ENCODE data around the gene FYCO1. TPM values are rescaled to one million over a fixed set of nuclear protein-coding genes. Genes with fewer than 3 reads are reported as not detected.

The FYCO1 gene
- total and polyA plus RNA-seq, 9 of the 15 experiments (the other 6 are each of a cell fraction or from before 2014, with no cell fraction given) = 2.1 to 13.8 (median 7.4) TPM

DNA sequence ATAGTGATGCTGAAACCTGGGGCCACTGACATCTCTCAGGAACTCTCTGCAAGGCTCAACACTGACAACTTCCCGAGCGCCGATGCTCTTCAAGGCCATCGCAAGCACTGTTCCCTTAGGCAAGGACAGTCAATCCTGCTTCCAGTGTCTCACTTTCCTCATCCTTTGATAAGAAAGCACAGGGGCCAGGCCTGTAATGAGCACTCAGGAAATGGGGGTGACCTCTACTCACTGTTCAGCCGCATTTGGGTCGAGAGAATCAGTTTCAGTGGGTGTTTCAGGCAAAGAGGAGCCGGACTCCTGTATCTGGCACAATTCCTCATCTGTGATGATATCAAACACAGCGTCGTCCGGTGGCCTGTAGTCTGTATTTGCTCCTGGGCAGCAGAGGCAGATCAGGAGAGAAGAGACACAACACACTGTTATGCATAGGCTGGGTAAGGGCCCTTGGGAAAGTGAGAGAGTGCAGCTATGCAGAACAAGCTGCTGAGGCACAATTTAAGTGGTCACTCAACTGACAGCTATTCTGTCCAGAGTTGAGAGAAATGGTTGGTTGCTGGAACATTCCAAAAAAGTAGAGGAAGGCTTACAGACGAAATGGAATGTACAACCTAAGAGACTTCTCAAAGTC is 40.5 kb downstream of the FYCO1 start:
- TF ChIP-seq NR2F6 (CRISPR knock-in tag; IDR thresholded peaks at IDR 0.05) = no peak
- no peak for TF ChIP-seq E2F3 (CRISPR knock-in tag; IDR thresholded peaks at IDR 0.05)
- no peak for TF ChIP-seq ZNF395 (CRISPR knock-in tag; IDR thresholded peaks at IDR 0.05)
- no peak for TF ChIP-seq HCFC1 (IDR thresholded peaks at IDR 0.05; ENCODE audit: low read depth, low read length)
- TF ChIP-seq, protein P1, sequence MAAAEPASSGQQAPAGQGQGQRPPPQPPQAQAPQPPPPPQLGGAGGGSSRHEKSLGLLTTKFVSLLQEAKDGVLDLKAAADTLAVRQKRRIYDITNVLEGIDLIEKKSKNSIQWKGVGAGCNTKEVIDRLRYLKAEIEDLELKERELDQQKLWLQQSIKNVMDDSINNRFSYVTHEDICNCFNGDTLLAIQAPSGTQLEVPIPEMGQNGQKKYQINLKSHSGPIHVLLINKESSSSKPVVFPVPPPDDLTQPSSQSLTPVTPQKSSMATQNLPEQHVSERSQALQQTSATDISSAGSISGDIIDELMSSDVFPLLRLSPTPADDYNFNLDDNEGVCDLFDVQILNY (CRISPR knock-in tag; IDR thresholded peaks at IDR 0.05) = no peak
- no peak for TF ChIP-seq ZNF146 (CRISPR knock-in tag; IDR thresholded peaks at IDR 0.05; ENCODE audit: unreplicated experiment)
- TF ChIP-seq ZNF184 (CRISPR knock-in tag; IDR thresholded peaks at IDR 0.05) = no peak
- no peak for TF ChIP-seq HNRNPH1 (optimal IDR thresholded peaks at IDR 0.05; ENCODE audit: low read depth, low read length)
- no peak for TF ChIP-seq PCBP2 (IDR thresholded peaks at IDR 0.05; ENCODE audit: low read depth, low read length, poor library complexity, severe bottlenecking)
- TF ChIP-seq BCOR (IDR thresholded peaks at IDR 0.05) = no peak
- TF ChIP-seq ZNF79 (CRISPR knock-in tag; IDR thresholded peaks at IDR 0.05; ENCODE audit: low read depth) = no peak
- TF ChIP-seq FOS (IDR thresholded peaks at IDR 0.05; ENCODE audit: extremely low read depth, insufficient read length) = no peak
- no peak for TF ChIP-seq BACH1 (tag; IDR thresholded peaks at IDR 0.05)
- no peak overlapping the region for H3K4me3 ChIP-seq
- no peaks in the 10 kb centered on the region for H3K4me1 ChIP-seq (replicated peaks in 1 of 2; ENCODE audit: control insufficient read depth in 2 of 2, insufficient read depth in 2 of 2, low read length in 2 of 2)
- intact Hi-C loops (cut with micrococcal nuclease) (no loop called here), in situ Hi-C loops (cut with MboI) (no loop called here)
- no peak overlapping the region for H3K4me2 ChIP-seq (ENCODE audit: insufficient read depth, low read length)
- ChIA-PET CTCF (ENCODE audit: low intra/inter-chr PET ratio) (no interaction called here), POLR2A (no interaction called here)
- H2AFZ ChIP-seq (ENCODE audit: low read depth, low read length) = no peak overlapping the region
- WGBS (ENCODE audit: insufficient coverage, low coverage, missing lambda C conversion rate) = 86% methylated on average over 11 of the region's 11 CpGs
- no peaks in the 10 kb centered on the region for H3K27me3 ChIP-seq (ENCODE audit: control insufficient read depth in 2 of 2, insufficient read depth in 2 of 2, low read length in 2 of 2)
- H3K9me1 ChIP-seq (ENCODE audit: control insufficient read depth, insufficient read depth, low read length) = peaks cover 5% of the 10 kb centered on the region
- DNase-seq (ENCODE audit: extremely low read depth in 1 of 4, low spot score in 3 of 4) (no peak), ATAC-seq (no peak), FAIRE-seq (no peak)
- H3K79me2 ChIP-seq (ENCODE audit: control insufficient read depth, insufficient read depth, low read length) = no peaks in the 10 kb centered on the region
- no peak overlapping the region for H3K27ac ChIP-seq (ENCODE audit: extremely low read depth, low read depth, low read length)
- H3K9me3 ChIP-seq (replicated peaks; ENCODE audit: control insufficient read depth, insufficient read depth, low read depth, low read length) = no peaks in the 10 kb centered on the region
- peaks cover 96% of the 10 kb centered on the region for H3K36me3 ChIP-seq (ENCODE audit: control insufficient read depth, insufficient read depth, low read length)
- no peak overlapping the region for H3K9ac ChIP-seq (ENCODE audit: insufficient read depth in 1 of 2, low read depth in 2 of 2, low read length in 2 of 2)
- H4K20me1 ChIP-seq (replicated peaks; ENCODE audit: control insufficient read depth, insufficient read depth, low read length) = no peaks in the 10 kb centered on the region
- no TSS peak for BruUV-seq (replicated peaks)

Measured in K562 (cell line).